Measurements from ENCODE around the gene OCA2. TPM values are rescaled to one million over a fixed set of nuclear protein-coding genes. Genes with fewer than 3 reads are reported as not detected.

Gene OCA2
- total and polyA plus RNA-seq, 10 donors: 0.39 to 3.0 (median 1.0) TPM

DNA sequence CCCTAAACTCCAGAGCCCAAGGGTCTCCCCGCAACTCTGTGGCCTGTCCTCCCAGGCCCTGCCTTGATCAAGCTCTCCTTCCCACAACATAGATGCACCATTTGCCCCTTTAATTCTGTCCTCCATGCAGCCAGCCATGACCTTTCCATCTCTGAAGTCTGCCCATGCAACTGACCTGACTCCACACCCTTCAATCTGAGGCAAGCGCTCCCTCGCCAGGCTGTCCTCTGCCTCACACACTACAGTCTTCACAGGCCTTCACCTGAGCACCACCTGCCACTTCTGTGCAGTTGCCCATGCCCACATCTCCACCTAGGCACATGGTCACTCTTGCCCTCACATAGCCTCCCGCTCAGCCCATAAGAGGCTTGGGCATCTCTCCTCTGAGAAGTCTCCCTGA lies 244.0 kb downstream of the OCA2 start:
- Histone ChIP-seq H3K4me1 (no peaks in the 10 kb centered on the region), H3K36me3 (no peaks in the 10 kb centered on the region), H3K27ac (no peak overlapping the region), H3K27me3 (replicated peaks in 1 of 7) (no peaks in the 10 kb centered on the region), H3K9me3 (peaks cover 0 to 47% (median 26%) of the 10 kb centered on the region in 8 donors), H3K4me3 (no peak overlapping the region)
- intact Hi-C loops (cut with DNase I; ENCODE audit: low total_unique reads): no loop called here
- no peak for DNase-seq
- WGBS, 5 donors: 88 to 99% (median 96%) methylated on average over 4 of the region's 4 CpGs
- TF ChIP-seq, protein P1, sequence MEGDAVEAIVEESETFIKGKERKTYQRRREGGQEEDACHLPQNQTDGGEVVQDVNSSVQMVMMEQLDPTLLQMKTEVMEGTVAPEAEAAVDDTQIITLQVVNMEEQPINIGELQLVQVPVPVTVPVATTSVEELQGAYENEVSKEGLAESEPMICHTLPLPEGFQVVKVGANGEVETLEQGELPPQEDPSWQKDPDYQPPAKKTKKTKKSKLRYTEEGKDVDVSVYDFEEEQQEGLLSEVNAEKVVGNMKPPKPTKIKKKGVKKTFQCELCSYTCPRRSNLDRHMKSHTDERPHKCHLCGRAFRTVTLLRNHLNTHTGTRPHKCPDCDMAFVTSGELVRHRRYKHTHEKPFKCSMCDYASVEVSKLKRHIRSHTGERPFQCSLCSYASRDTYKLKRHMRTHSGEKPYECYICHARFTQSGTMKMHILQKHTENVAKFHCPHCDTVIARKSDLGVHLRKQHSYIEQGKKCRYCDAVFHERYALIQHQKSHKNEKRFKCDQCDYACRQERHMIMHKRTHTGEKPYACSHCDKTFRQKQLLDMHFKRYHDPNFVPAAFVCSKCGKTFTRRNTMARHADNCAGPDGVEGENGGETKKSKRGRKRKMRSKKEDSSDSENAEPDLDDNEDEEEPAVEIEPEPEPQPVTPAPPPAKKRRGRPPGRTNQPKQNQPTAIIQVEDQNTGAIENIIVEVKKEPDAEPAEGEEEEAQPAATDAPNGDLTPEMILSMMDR (IDR thresholded peaks at IDR 0.05 in 8 of 11, conservative IDR thresholded peaks at IDR 0.05 in 3 of 11): no peak
- TF ChIP-seq POLR2AphosphoS5 (IDR thresholded peaks at IDR 0.05): no peak
- TF ChIP-seq POLR2A (IDR thresholded peaks at IDR 0.05): no peak

DNA sequence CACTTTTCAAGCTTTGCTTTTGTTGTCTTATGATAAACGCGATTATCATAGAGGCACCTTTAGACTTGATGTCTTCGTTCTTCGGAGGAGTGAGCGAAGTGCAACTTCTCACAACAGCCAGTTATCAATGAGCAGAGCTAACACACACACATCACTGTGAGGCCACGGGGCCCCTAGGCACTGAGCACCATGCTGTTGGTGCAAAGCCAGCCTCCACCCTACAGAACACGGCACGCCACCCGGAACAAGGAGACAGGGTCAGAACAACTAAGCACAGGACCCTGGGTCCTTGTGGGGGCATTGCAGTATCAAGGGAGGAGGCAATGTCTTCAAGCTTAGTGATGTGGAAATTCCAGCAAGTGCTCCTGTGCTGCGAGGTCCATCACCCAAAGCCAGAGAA lies 244.5 kb downstream of the OCA2 start:
- intact Hi-C loops (cut with DNase I; ENCODE audit: low total_unique reads): no loop called here

DNA sequence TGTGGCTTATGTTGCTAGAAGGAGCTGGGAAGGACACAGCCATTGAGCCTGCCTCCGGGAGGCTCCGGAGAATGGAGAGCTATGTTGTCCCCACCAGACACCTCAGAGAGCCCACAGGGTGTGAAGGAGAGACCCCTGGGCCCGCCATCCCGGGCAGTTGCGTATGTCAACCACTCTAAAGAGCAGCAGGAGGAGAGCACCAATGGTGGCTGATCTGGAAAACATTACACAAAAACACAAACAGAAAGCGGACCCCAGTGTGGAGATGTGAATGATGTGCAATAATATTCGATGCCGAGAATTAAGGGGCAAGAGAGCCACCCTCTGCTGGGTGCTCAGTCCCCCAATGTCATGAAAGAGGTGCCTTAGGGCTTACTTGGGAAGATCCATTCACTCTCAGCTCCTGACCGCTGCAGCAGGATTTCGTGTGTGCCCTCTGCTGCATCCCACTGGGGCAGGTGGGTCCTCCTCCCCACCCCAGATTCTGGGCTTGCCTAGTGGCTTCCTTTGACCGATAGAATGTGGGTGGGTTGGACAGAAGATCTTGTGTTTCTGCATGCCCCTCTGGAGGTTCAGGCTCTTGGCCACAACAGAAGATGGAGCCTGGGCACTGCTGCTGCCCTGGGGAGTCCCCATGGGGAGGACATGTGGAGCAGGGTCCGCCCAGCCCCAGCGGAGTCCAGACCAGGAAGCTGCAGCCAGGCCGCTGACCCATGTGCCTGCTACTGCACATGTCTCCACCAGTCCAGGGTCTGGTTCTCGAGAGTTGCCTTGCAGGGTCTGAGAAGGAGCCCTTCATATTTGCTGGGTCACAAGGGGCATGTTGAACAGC lies 245.3 kb downstream of the OCA2 start:
- Histone ChIP-seq H3K4me3 (no peak overlapping the region), H3K4me1 (no peaks in the 10 kb centered on the region), H3K27me3 (replicated peaks in 1 of 7) (no peaks in the 10 kb centered on the region), H3K36me3 (no peaks in the 10 kb centered on the region), H3K27ac (no peak overlapping the region), H3K9me3 (peaks cover 0 to 58% (median 26%) of the 10 kb centered on the region in 8 donors)
- intact Hi-C loops (cut with DNase I; ENCODE audit: low total_unique reads): no loop called here
- TF ChIP-seq POLR2A (IDR thresholded peaks at IDR 0.05) (no peak), POLR2AphosphoS5 (IDR thresholded peaks at IDR 0.05) (no peak)
- TF ChIP-seq, protein P1 (IDR thresholded peaks at IDR 0.05 in 8 of 11, conservative IDR thresholded peaks at IDR 0.05 in 3 of 11): no peak
- DNase-seq: no peak
- WGBS, 5 donors: 89 to 91% (median 90%) methylated on average over 14 to 15 of the region's 15 CpGs

More for the DNA sequence above, 244.5 kb downstream of the OCA2 start:
- H3K27me3 ChIP-seq (replicated peaks in 1 of 7): no peaks in the 10 kb centered on the region
- peaks cover 0 to 50% (median 26%) of the 10 kb centered on the region in 8 donors for H3K9me3 ChIP-seq
- TF ChIP-seq, protein P1 (IDR thresholded peaks at IDR 0.05 in 8 of 11, conservative IDR thresholded peaks at IDR 0.05 in 3 of 11): no peak
- TF ChIP-seq POLR2A (IDR thresholded peaks at IDR 0.05): no peak
- no peak for TF ChIP-seq POLR2AphosphoS5 (IDR thresholded peaks at IDR 0.05)
- no peak overlapping the region for H3K27ac ChIP-seq
- H3K4me3 ChIP-seq: no peak overlapping the region
- DNase-seq: no peak
- H3K4me1 ChIP-seq: no peaks in the 10 kb centered on the region
- no peaks in the 10 kb centered on the region for H3K36me3 ChIP-seq
- WGBS, 5 donors: 92 to 96% (median 93%) methylated on average over 10 of the region's 10 CpGs

DNA sequence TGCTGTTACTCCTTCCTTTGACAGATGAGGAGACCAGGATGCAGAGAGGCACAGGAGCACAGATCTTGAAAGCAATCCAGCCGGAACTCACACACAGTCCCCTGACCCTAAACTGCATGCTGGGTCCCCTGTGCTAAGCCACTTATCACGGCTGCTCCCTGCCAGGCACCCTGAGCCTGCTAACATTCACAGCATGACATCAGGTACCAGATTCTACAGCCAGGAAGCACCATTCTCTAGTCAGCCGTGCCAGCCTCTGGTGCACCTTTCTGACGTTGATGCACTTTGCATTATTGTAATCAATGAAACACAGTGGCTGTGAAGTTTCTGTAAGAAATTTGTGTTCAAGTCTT lies 247.3 kb downstream of the OCA2 start:
- intact Hi-C loops (cut with DNase I; ENCODE audit: low total_unique reads): no loop called here
- peaks cover 0 to 65% (median 17%) of the 10 kb centered on the region in 8 donors for H3K9me3 ChIP-seq
- no peaks in the 10 kb centered on the region for H3K27me3 ChIP-seq (replicated peaks in 1 of 7)
- H3K27ac ChIP-seq: no peak overlapping the region
- no peak overlapping the region for H3K4me3 ChIP-seq
- H3K36me3 ChIP-seq: no peaks in the 10 kb centered on the region
- 64 to 85% (median 70%) methylated on average over 4 of the region's 4 CpGs for WGBS, 5 donors
- DNase-seq: no peak
- TF ChIP-seq, protein P1 (IDR thresholded peaks at IDR 0.05 in 8 of 11, conservative IDR thresholded peaks at IDR 0.05 in 3 of 11): no peak
- TF ChIP-seq POLR2A (IDR thresholded peaks at IDR 0.05): no peak
- no peak for TF ChIP-seq POLR2AphosphoS5 (IDR thresholded peaks at IDR 0.05)
- no peaks in the 10 kb centered on the region for H3K4me1 ChIP-seq
